ENCODE results near the gene EGFR.
"Not testable (repeated sequence)": the region's sequence is repeated elsewhere in the genome, so short reads cannot be mapped to it uniquely, and the experiment has no call there.

- not testable (repeated sequence) for TF ChIP-seq CTCF (conservative IDR thresholded peaks at IDR 0.05); ZFX (IDR thresholded peaks at IDR 0.05)
These were observed 16.6 kb downstream of the EGFR start for GRCh38 chr7:55035410-55035809.

Measured in C4-2B (cell line).